ENCODE results near the gene SLC9A8.

DNA sequence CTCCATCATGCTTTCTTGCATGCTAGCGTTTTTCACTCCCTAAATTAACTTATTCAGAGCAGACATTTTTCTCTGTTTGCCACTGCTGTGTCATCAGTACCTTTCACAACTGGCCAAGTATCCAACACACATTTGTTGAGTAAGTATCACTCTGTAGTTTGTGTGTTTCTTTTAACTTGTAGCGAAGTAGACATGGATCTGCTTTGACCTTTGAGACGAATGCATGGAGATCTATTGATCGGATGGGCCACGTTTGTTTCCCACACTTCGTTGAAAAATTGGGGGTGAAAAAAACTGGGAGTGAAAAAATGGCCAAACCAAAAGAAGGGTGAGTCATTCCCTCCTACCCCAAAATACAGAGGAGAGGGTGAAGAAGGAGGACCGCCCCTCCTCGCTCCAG, 12.9 kb upstream of the SLC9A8 start:
- TF ChIP-seq EP300 (IDR thresholded peaks at IDR 0.05; ENCODE audit: borderline replicate concordance) (no peak), CREB1 (IDR thresholded peaks at IDR 0.05; ENCODE audit: low read depth) (no peak), RAD21 (IDR thresholded peaks at IDR 0.05; ENCODE audit: low read depth) (no peak), MAX (IDR thresholded peaks at IDR 0.05) (no peak), TAF1 (IDR thresholded peaks at IDR 0.05; ENCODE audit: low read depth) (no peak), TCF12 (IDR thresholded peaks at IDR 0.05; ENCODE audit: low read depth) (no peak)
- TF ChIP-seq, protein P1, sequence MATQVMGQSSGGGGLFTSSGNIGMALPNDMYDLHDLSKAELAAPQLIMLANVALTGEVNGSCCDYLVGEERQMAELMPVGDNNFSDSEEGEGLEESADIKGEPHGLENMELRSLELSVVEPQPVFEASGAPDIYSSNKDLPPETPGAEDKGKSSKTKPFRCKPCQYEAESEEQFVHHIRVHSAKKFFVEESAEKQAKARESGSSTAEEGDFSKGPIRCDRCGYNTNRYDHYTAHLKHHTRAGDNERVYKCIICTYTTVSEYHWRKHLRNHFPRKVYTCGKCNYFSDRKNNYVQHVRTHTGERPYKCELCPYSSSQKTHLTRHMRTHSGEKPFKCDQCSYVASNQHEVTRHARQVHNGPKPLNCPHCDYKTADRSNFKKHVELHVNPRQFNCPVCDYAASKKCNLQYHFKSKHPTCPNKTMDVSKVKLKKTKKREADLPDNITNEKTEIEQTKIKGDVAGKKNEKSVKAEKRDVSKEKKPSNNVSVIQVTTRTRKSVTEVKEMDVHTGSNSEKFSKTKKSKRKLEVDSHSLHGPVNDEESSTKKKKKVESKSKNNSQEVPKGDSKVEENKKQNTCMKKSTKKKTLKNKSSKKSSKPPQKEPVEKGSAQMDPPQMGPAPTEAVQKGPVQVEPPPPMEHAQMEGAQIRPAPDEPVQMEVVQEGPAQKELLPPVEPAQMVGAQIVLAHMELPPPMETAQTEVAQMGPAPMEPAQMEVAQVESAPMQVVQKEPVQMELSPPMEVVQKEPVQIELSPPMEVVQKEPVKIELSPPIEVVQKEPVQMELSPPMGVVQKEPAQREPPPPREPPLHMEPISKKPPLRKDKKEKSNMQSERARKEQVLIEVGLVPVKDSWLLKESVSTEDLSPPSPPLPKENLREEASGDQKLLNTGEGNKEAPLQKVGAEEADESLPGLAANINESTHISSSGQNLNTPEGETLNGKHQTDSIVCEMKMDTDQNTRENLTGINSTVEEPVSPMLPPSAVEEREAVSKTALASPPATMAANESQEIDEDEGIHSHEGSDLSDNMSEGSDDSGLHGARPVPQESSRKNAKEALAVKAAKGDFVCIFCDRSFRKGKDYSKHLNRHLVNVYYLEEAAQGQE (IDR thresholded peaks at IDR 0.05; ENCODE audit: low read depth) = no peak

All from Ishikawa (cell line).